Amygdala (tissue), 56 donors: ENCODE results near the gene C11orf21.

ENCODE experiments used
- DNase-seq, 56 donors: peaks; one replicate each; lab custom pipeline; 2025; lab: John Stamatoyannopoulos, UW

The C11orf21 gene

GRCh38 chr11:2310073-2310785 lies 8.5 kb upstream of the C11orf21 start:
- DNase-seq = no peak

- no peak for DNase-seq
Measured at GRCh38 chr11:2309251-2310072, 7.7 kb upstream of the C11orf21 start.

- DNase-seq = no peak
Measured at GRCh38 chr11:2308713-2309112, 7.0 kb upstream of the C11orf21 start.

- DNase-seq = no peak
Measured at GRCh38 chr11:2307501-2308331, 6.0 kb upstream of the C11orf21 start.

GRCh38 chr11:2306877-2307500 lies 5.3 kb upstream of the C11orf21 start:
- no peak for DNase-seq

GRCh38 chr11:2306452-2306823 lies 4.7 kb upstream of the C11orf21 start:
- no peak for DNase-seq

- DNase-seq = no peak
Measured at GRCh38 chr11:2305788-2306451, 4.2 kb upstream of the C11orf21 start.

GRCh38 chr11:2305140-2305778 lies 3.5 kb upstream of the C11orf21 start:
- peak in 45 of 56 donors; percentile 24 to 87 (median 59) for DNase-seq

- no peak for DNase-seq
Measured at GRCh38 chr11:2304506-2305139, 2.9 kb upstream of the C11orf21 start.

- no peak for DNase-seq
Measured at GRCh38 chr11:2303627-2304505, 2.1 kb upstream of the C11orf21 start.

GRCh38 chr11:2302896-2303626 lies 1.3 kb upstream of the C11orf21 start:
- DNase-seq = peak in 2 of 56 donors; percentile 26 to 45

- DNase-seq = no peak
Measured at GRCh38 chr11:2302306-2302895, 683 bp upstream of the C11orf21 start.

GRCh38 chr11:2300936-2301630 lies 635 bp downstream of the C11orf21 start:
- DNase-seq = no peak

GRCh38 chr11:2300290-2300935 lies 1.3 kb downstream of the C11orf21 start:
- DNase-seq = no peak

- DNase-seq = no peak
Measured at GRCh38 chr11:2299773-2300172, 1.9 kb downstream of the C11orf21 start.
